Measurements from ENCODE around the gene USP5.

GRCh38 chr12:6839482-6840201 lies 12.3 kb upstream of the USP5 start:
- TF ChIP-seq CTCF (optimal IDR thresholded peaks at IDR 0.05 in 1 of 3, IDR thresholded peaks at IDR 0.05 in 1 of 3, conservative IDR thresholded peaks at IDR 0.05 in 1 of 3; ENCODE audit: extremely low read depth in 1 of 3, insufficient read depth in 2 of 3, low read length in 3 of 3) (no peak), EZH2 (IDR thresholded peaks at IDR 0.05; ENCODE audit: low read length) (no peak)
